Transverse colon (tissue), 4 donors: ENCODE results near the gene CCND1. TPM values are rescaled to one million over a fixed set of nuclear protein-coding genes. Genes with fewer than 3 reads are reported as not detected.
A peak's percentile ranks its signal among the peaks of the same experiment; 100 is the strongest.

ENCODE experiments used
- DNase-seq: peaks from one replicate; pipeline ENCODE4 v3.0.0-alpha.2; 2019
- H3K27ac ChIP-seq, 4 donors: fragments of 200-600 bp; sonication (generic); 2 replicates each; pipeline ENCODE4 v1.5.1; 2016 to 2018; ENCODE audit warnings: inconsistent platforms in 4 of 4
- H3K27me3 ChIP-seq: fragments of 200-600 bp; sonication (generic); 2 replicates; pipeline ENCODE4 v1.5.1; 2017; ENCODE audit warnings: inconsistent platforms
- H3K36me3 ChIP-seq, 4 donors: fragments of 200-600 bp; sonication (generic); 2 replicates each; pipeline ENCODE4 v1.5.1; 2017 to 2019; ENCODE audit warnings: inconsistent platforms in 4 of 4
- H3K4me1 ChIP-seq, 4 donors: fragments of 200-600 bp; sonication (generic); 2 replicates each; pipeline ENCODE4 v1.5.1; 2017 to 2020; ENCODE audit warnings: inconsistent platforms in 4 of 4
- H3K4me3 ChIP-seq, 4 donors: fragments of 200-600 bp; sonication (generic); 1 replicate in 1 of 4; 2 replicates in 3 of 4; pipeline versions ENCODE4 v1.5.1 to v1.6.1; 2017 to 2019; ENCODE audit warnings: inconsistent platforms in 4 of 4
- H3K9me3 ChIP-seq, 2 donors: fragments of 200-600 bp; sonication (generic); 2 replicates each; pipeline ENCODE4 v1.5.1; 2017 to 2019; ENCODE audit warnings: inconsistent platforms in 2 of 2
- EP300 ChIP-seq: sonication (generic); formaldehyde crosslinking; IDR thresholded peaks from one replicate; pipeline ENCODE4 v1.6.1; 2017; ENCODE audit warnings: antibody characterized with exemption, low read depth
- POLR2A ChIP-seq: fragments of 450-650 bp; IDR thresholded peaks from one replicate; pipeline ENCODE4 v1.6.1; 2016; ENCODE audit warnings: antibody characterized with exemption, mild to moderate bottlenecking, moderate library complexity
- POLR2AphosphoS5 ChIP-seq, 3 donors: sonication (generic); formaldehyde crosslinking; IDR thresholded peaks; one replicate each; pipeline ENCODE4 v1.6.1; 2016; ENCODE audit warnings: antibody characterized with exemption in 3 of 3
- WGBS, 2 donors: methylation state at CpG; one replicate each; pipeline ENCODE4 v1.1.5; 2018; ENCODE audit warnings: low coverage in 1 of 2; 5-methylcytosine and 5-hydroxymethylcytosine counted together
- in situ Hi-C, 4 donors: fragments of 200-750 bp; cut with MboI; loops; one replicate each; pipeline versions ENCODE4 v1.15.0 to v1.15.1; 2017; ENCODE audit warnings: low sequenced_read_pairs in 3 of 4, low pct_ligation_motif_present in 1 of 4, low pct_unique_long_range_greater_than_20kb in 1 of 4
- intact Hi-C: fragments of 100-400 bp; cut with DNase I; formaldehyde crosslinking; loops from one replicate; pipeline ENCODE4 v1.15.1; 2023; ENCODE audit warnings: low total_unique reads
- total RNA-seq, 4 donors: library from RNA; depleted of rRNA; stranded (reverse); fragments of >200 nt; gene quantifications; one replicate each; pipeline ENCODE4 v1.1.0, GENCODE V29; 2016
- TF ChIP-seq, protein P1 (sequence below), 5 experiments: fragments of 200-600 bp in 3 of 5; fragments of 450-650 bp in 2 of 5; sonication (generic) in 3 of 5; IDR thresholded peaks; 1 replicate in 2 of 5; 2 replicates in 3 of 5; pipeline ENCODE4 v1.5.1; 2016 to 2017; ENCODE audit warnings: antibody characterized with exemption in 5 of 5, inconsistent platforms in 3 of 5, mild to moderate bottlenecking in 2 of 5, moderate library complexity in 1 of 5

CCND1 gene
- total RNA-seq, 4 donors from 2014 or later = 26.4 to 78.0 (median 45.0) TPM

DNA sequence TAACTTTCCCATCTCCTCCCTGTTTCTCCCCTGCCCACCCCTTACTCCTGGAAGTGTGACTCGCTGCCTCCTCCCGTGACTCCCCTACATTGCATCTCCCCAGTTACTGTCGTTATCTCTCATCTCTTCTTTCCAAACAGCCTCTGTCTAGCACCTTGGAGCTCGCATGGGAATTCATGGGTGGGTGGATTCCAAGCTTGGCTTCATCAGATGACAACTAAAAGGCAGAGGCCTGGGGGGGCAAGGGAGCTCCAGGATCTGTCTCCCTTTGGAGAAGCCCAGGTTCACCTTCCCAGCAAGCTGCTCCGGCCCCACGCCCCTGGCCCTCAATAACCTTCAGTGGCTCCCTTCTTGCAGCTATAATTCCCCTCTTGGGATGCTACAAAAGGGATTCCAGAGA lies 6.9 kb upstream of the CCND1 start:
- in situ Hi-C loops (loop anchor here in 1 of 4 donors (25.0 kb wide), 1 partner anchor 197 kb away; no protein-coding TSS in a partner anchor), intact Hi-C loops (no loop called here)
- no peaks in the 10 kb centered on the region for H3K9me3 ChIP-seq
- whole genome bisulfite sequencing, 2 donors = 80 to 93% methylated on average over 1 to 6 of the region's 6 CpGs
- H3K27me3 ChIP-seq = peaks cover 33% of the 10 kb centered on the region
- no peak overlapping the region for H3K4me3 ChIP-seq
- H3K36me3 ChIP-seq = no peaks in the 10 kb centered on the region
- H3K27ac ChIP-seq = no peak overlapping the region
- peaks cover 21 to 33% (median 28%) of the 10 kb centered on the region in 4 donors for H3K4me1 ChIP-seq
- DNase-seq = no peak
- TF ChIP-seq POLR2A (no peak), EP300 (no peak), POLR2AphosphoS5 (IDR thresholded peaks at IDR 0.05) (no peak)
- TF ChIP-seq, protein P1, sequence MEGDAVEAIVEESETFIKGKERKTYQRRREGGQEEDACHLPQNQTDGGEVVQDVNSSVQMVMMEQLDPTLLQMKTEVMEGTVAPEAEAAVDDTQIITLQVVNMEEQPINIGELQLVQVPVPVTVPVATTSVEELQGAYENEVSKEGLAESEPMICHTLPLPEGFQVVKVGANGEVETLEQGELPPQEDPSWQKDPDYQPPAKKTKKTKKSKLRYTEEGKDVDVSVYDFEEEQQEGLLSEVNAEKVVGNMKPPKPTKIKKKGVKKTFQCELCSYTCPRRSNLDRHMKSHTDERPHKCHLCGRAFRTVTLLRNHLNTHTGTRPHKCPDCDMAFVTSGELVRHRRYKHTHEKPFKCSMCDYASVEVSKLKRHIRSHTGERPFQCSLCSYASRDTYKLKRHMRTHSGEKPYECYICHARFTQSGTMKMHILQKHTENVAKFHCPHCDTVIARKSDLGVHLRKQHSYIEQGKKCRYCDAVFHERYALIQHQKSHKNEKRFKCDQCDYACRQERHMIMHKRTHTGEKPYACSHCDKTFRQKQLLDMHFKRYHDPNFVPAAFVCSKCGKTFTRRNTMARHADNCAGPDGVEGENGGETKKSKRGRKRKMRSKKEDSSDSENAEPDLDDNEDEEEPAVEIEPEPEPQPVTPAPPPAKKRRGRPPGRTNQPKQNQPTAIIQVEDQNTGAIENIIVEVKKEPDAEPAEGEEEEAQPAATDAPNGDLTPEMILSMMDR (IDR thresholded peaks at IDR 0.05) = no peak

DNA sequence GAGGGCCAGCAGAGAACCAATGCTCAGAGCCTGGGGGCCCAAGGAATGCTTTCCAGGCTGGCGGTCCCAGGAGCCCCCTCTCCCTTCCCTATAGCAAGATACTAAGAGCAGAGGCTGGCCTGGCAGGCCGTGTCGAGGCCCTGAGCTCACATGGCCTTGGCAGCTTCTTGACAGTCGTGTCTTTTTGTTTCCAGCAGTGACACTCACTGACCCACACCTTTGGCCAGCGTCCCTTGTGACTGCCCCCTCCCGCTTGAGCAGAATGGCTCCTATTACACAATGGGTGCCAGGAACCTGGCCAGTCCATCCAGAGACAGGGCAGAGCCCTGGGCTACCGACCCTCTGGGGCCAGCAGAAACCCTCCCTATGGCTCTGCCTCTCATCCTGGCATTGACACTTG lies 6.4 kb upstream of the CCND1 start:
- Histone ChIP-seq H3K36me3 (no peaks in the 10 kb centered on the region), H3K27ac (no peak overlapping the region), H3K4me1 (peaks cover 21 to 38% (median 33%) of the 10 kb centered on the region in 4 donors), H3K27me3 (peaks cover 39% of the 10 kb centered on the region), H3K4me3 (no peak overlapping the region), H3K9me3 (no peaks in the 10 kb centered on the region)
- intact Hi-C loops = no loop called here
- 60 to 85% methylated on average over 1 to 7 of the region's 7 CpGs for whole genome bisulfite sequencing, 2 donors
- no peak for DNase-seq
- in situ Hi-C loops = loop anchor here in 1 of 4 donors (25.0 kb wide), 1 partner anchor 197 kb away; no protein-coding TSS in a partner anchor
- TF ChIP-seq POLR2AphosphoS5 (IDR thresholded peaks at IDR 0.05) (no peak), EP300 (no peak), POLR2A (no peak)
- TF ChIP-seq, protein P1 (IDR thresholded peaks at IDR 0.05) = no peak

DNA sequence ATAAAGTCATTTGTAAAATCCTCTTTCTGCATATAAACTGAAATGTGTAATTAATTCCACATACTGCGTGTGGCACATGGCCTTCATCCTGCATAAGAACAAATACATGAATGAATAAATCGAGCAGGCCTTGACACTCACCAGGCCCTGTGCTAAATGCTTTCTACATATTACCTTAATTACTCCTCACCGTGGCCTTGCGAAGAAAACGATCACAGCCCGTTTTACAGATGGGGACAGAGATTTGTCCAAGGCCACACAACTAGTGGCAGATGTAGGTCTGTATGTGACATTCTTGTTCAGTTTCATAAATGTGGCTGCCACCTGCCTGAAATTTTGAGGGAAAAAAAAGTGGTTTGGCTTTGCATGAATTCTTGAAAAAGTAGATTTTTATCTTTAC lies 5.8 kb upstream of the CCND1 start:
- Histone ChIP-seq H3K4me3 (no peak overlapping the region), H3K4me1 (peaks cover 21 to 44% (median 39%) of the 10 kb centered on the region in 4 donors), H3K27ac (no peak overlapping the region), H3K9me3 (no peaks in the 10 kb centered on the region), H3K36me3 (no peaks in the 10 kb centered on the region), H3K27me3 (peaks cover 45% of the 10 kb centered on the region)
- DNase-seq = no peak
- TF ChIP-seq POLR2AphosphoS5 (IDR thresholded peaks at IDR 0.05) = no peak
- no peak for TF ChIP-seq POLR2A
- no peak for TF ChIP-seq EP300
- TF ChIP-seq, protein P1 (IDR thresholded peaks at IDR 0.05) = no peak
- in situ Hi-C loops = loop anchor here in 1 of 4 donors (25.0 kb wide), 1 partner anchor 198 kb away; no protein-coding TSS in a partner anchor
- WGBS, 2 donors = 87% methylated on average over 6 of the region's 6 CpGs; no CpG with 5 or more reads in 1 of the 2 donors
- intact Hi-C loops = no loop called here

DNA sequence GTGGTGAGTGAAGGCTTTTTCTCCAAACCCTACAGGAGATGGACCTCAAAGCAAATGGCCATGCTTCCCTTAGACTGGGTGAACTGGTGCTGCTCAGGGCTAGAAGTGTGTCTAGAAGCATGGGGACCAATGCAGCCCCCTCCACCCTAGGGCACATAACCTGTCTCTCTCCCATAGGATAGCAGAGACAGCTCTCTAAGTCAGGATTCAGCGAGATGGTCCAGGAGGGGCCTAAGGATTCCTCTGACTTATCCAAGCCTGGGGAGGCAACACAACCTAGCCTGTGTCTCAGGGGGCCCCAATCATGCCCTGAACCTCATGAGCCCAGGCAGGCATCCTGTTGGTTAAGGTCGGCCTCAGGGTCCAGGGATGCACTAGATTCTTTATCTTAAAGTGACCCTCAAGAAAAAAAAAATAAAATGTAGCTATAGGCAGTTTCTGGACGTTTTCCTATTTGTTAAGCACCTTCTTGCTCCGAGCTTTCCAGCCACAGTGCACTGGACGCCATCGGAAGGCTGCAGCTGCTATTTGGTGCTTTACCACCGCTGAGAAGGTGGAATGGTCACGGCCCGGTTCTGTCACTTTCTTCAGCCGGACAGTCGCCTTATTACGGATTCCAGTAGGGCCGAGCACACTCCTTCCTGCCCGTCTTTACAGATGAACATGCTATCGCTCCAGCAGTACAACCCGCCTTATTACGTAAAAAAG lies 5.0 kb upstream of the CCND1 start:
- TF ChIP-seq, protein P1 (IDR thresholded peaks at IDR 0.05) = no peak
- TF ChIP-seq POLR2A (no peak), EP300 (no peak), POLR2AphosphoS5 (IDR thresholded peaks at IDR 0.05) (no peak)
- H3K27ac ChIP-seq = no peak overlapping the region
- no peak for DNase-seq
- peak overlapping the region in 2 of 4 donors; percentile 26 to 50 for H3K4me3 ChIP-seq
- no peaks in the 10 kb centered on the region for H3K36me3 ChIP-seq
- H3K4me1 ChIP-seq = peaks cover 25 to 51% (median 47%) of the 10 kb centered on the region in 4 donors
- peaks cover 51% of the 10 kb centered on the region for H3K27me3 ChIP-seq
- no peaks in the 10 kb centered on the region for H3K9me3 ChIP-seq
- 15 to 35% methylated on average over 6 to 16 of the region's 17 CpGs for WGBS, 2 donors
- intact Hi-C loops (no loop called here), in situ Hi-C loops (loop anchor here in 1 of 4 donors (25.0 kb wide), 1 partner anchor 199 kb away; no protein-coding TSS in a partner anchor)
